Spleen (tissue), 7 donors: Measurements from ENCODE around the gene MAPK13.

Source experiments
- CTCF ChIP-seq, 11 experiments: fragments of 200-600 bp in 7 of 11; fragments of 450-650 bp in 4 of 11; sonication (generic) in 4 of 11; IDR thresholded peaks in 8 of 11; conservative IDR thresholded peaks in 3 of 11; 1 replicate in 7 of 11; 2 replicates in 4 of 11; pipeline versions ENCODE4 v1.4.0 to v1.8.0; 2016 to 2021; ENCODE audit warnings: antibody characterized with exemption in 11 of 11, inconsistent platforms in 4 of 11, mild to moderate bottlenecking in 1 of 11
- POLR2A ChIP-seq, 3 donors: fragments of 450-650 bp; IDR thresholded peaks; one replicate each; pipeline ENCODE4 v1.5.1; 2017; ENCODE audit warnings: antibody characterized with exemption in 3 of 3, mild to moderate bottlenecking in 1 of 3
- POLR2AphosphoS5 ChIP-seq, 3 donors: sonication (generic); formaldehyde crosslinking; IDR thresholded peaks; one replicate each; pipeline ENCODE4 v1.5.1; 2017; ENCODE audit warnings: antibody characterized with exemption in 3 of 3
- donor health status: DM: no; HTN: no; CAD: no; lungs with moderate emphysema.
- donor health status: DM: no; HTN: no; CAD: no.
- donor health status: DM: no; HTN: no; CAD: no.

DNA sequence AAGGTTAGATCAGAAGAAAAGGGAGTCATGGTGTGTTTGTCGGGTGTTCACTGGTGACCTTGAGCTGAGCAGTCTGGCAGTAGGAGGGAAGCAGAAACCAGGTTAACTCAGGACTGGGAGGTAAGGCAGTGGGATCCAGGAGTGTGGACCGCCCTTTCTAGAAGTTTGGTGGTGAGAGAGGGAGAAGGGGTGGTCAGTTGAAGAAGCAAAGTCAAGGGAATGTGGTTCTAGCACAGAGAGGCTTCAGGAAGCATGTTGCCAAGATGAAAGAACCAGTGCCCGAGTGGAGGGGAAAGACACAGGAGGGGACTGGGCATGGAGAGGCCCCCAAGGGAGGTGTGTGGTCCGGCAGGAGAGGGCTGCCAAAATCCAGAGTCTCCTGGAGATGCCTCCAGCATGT lies 3.6 kb downstream of the MAPK13 start:
- TF ChIP-seq POLR2A (IDR thresholded peaks at IDR 0.05) (no peak), CTCF (IDR thresholded peaks at IDR 0.05 in 8 of 11, conservative IDR thresholded peaks at IDR 0.05 in 3 of 11) (no peak), POLR2AphosphoS5 (IDR thresholded peaks at IDR 0.05) (no peak)
